GM18951 (cell line): ENCODE measurements around the gene ACOD1.
"Not testable (repeated sequence)": the region's sequence is repeated elsewhere in the genome, so short reads cannot be mapped to it uniquely, and the experiment has no call there.

Source experiments
- POLR2A ChIP-seq: IDR thresholded peaks from 4 replicates; pipeline ENCODE4 v1.6.1; 2011; ENCODE audit warnings: mild to moderate bottlenecking; ENCODE audit not compliant: insufficient read length, insufficient read depth; ENCODE audit errors: extremely low read depth
- in situ Hi-C: fragments of 300-500 bp; cut with MboI; formaldehyde crosslinking; loops from one replicate; pipeline ENCODE4 v1.12.0; 2022; ENCODE audit warnings: low sequenced_read_pairs, mixed read lengths, inconsistent platforms; ENCODE audit not compliant: unreplicated experiment

The ACOD1 gene

GRCh38 chr13:76934671-76935070 lies 13.6 kb upstream of the ACOD1 start:
- TF ChIP-seq POLR2A, result no peak

DNA sequence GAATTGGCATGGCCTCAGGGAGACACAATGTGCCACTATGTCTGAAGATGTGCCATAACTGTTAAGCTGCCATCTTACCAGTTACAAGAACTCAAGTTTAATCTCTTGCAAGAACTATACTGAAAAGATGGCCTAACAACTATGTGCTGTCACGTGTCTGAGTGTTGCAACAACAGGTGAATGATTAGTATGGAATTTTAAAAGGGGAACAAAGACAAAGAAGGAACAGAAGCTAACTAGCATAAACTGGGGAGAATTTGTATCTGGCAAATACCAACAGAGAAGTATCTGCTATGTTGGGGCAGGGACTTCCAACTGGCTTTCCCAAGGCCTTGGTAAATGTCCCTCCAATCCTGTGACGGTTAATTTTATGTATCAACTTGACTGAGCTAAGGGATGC lies 11.5 kb upstream of the ACOD1 start:
- TF ChIP-seq POLR2A, result no peak
- in situ Hi-C loops, result no loop called here

More at GRCh38 chr13:76934671-76935070, 13.6 kb upstream of the ACOD1 start:
- in situ Hi-C loops, result no loop called here

DNA sequence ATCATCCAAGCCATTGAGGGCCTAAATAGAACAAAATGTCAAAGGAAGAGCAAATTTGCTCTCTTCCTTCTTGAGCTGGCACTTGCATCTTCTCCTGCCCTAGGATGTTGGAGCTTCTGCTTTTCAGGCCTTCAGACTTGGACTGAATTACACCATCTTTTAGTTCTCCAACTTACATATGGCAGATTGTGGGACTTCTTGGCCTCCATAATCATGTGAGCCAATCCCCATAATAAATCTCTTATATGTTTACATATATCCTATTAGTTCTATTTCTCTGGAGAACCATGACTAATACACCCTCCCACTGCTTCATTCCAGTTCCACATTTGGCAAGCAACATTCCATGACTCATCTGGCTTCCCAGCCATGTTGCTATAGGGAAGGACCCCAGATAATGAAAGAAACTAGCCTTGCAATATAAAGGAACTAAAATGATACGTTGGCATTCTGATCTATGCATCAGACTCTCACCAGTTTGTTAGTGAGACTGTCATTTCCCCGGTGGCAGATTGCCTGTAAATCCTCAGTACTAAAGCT lies 11.0 kb upstream of the ACOD1 start:
- no peak for TF ChIP-seq POLR2A
- in situ Hi-C loops, result no loop called here

GRCh38 chr13:76939215-76939614 lies 9.1 kb upstream of the ACOD1 start:
- no peak for TF ChIP-seq POLR2A
- in situ Hi-C loops, result no loop called here

DNA sequence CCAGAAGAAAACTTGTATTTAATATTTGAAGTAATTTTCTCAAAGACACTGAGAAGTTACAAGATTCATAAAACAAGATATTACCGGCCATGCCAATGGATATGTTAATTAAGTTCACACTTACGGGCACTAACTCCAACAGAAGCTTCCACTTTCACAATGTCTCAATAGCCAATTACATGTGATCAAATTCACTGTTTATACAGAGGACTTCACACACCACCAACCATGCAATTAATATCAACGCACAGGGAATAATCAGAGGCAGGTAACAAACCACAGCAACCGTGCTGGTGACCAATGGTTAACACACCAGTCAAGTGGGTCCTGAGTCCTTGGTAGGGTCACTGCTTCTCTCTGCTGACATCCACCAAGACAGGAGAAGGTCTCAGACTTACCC lies 5.9 kb upstream of the ACOD1 start:
- no peak for TF ChIP-seq POLR2A
- in situ Hi-C loops, result no loop called here

DNA sequence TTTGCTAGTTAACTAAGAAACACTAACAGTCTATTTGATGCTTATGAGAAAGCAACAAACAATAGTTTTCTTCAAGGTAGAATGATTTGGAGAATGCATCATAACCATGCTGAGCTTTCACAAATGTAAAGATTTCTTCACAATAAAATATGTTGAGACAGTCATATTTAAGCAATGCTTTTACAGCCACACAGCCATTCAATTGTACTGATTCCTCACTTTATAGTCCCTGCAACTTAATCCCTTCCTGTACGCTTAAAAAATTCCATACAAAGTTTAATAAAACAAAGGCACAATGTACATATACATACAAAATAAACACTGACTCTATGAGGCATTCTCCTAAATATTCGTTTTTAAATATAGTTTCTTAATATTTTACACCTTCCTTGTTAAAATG lies 4.7 kb upstream of the ACOD1 start:
- no peak for TF ChIP-seq POLR2A
- in situ Hi-C loops, result no loop called here

- TF ChIP-seq POLR2A, result no peak
Observed at GRCh38 chr13:76944456-76944855, 3.9 kb upstream of the ACOD1 start.

DNA sequence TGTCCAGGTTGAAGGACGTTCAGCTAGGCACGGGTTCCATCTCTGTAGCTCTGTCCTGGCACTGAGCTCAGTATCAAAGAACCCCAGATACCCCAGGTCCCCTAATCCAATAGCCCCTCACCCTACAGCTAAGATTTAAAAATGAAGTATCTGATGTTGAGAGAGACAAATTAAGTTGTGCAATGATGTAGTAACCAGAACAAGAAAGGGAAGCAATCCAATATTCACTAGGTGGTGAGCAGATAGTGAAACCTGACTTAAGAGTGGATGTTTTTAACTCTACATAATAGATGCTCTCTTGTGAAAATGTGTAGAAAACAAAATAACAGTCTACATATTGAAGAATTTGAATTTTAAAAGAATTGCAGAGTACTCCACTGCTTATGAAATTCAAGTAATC lies 1.8 kb downstream of the ACOD1 start:
- no peak for TF ChIP-seq POLR2A
- in situ Hi-C loops, result no loop called here

More at GRCh38 chr13:76944456-76944855, 3.9 kb upstream of the ACOD1 start:
- in situ Hi-C loops, result no loop called here

DNA sequence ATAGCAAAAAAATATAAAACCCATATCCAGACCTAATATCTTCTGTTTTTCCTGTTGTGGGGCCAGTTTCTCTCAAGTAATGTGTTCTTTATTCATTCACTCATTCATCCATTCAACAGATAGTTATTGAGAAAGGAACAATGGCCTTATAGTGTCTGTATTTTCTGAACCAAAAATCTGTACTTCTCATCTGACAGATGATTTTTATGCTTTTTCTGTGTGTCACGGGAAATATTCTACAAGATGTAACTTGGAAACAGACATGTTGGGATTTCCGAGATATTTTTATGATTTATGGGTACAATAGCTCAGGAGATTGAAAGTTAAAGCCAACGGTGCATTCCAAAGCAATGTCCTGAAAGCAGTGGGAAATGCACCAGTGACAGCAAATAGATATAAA lies 5.7 kb downstream of the ACOD1 start:
- TF ChIP-seq POLR2A, result no peak
- in situ Hi-C loops, result no loop called here

GRCh38 chr13:76954538-76954937 lies 6.2 kb downstream of the ACOD1 start:
- no peak for TF ChIP-seq POLR2A
- in situ Hi-C loops, result no loop called here

- in situ Hi-C loops, result no loop called here
- no peak for TF ChIP-seq POLR2A
Observed at GRCh38 chr13:76955193-76955592, 6.9 kb downstream of the ACOD1 start.

GRCh38 chr13:76955661-76956060 lies 7.3 kb downstream of the ACOD1 start:
- in situ Hi-C loops, result no loop called here
- no peak for TF ChIP-seq POLR2A

GRCh38 chr13:76958841-76959432 lies 10.6 kb downstream of the ACOD1 start:
- in situ Hi-C loops, result no loop called here
- no peak for TF ChIP-seq POLR2A

GRCh38 chr13:76959734-76960133 lies 11.4 kb downstream of the ACOD1 start:
- in situ Hi-C loops, result not testable (repeated sequence)
